Gastroesophageal sphincter (tissue), 3 donors: Measurements from ENCODE around the gene DDIT3.
A peak's percentile ranks its signal among the peaks of the same experiment; 100 is the strongest.

Source experiments
- CTCF ChIP-seq, 4 experiments: fragments of 200-600 bp in 2 of 4; fragments of 450-650 bp in 2 of 4; sonication (generic) in 1 of 4; IDR thresholded peaks; one replicate each; pipeline ENCODE4 v1.5.1; 2017 to 2019; ENCODE audit warnings: antibody characterized with exemption in 4 of 4, mild to moderate bottlenecking in 2 of 4, moderate library complexity in 2 of 4
- EP300 ChIP-seq: sonication (generic); formaldehyde crosslinking; IDR thresholded peaks from one replicate; pipeline ENCODE4 v1.6.1; 2017; ENCODE audit warnings: antibody characterized with exemption, mild to moderate bottlenecking
- POLR2A ChIP-seq, 2 donors: fragments of 450-650 bp; IDR thresholded peaks; one replicate each; pipeline ENCODE4 v1.6.1; 2017; ENCODE audit warnings: antibody characterized with exemption in 2 of 2, mild to moderate bottlenecking in 2 of 2, moderate library complexity in 1 of 2
- POLR2AphosphoS5 ChIP-seq: sonication (generic); formaldehyde crosslinking; IDR thresholded peaks from one replicate; pipeline ENCODE4 v1.6.1; 2017; ENCODE audit warnings: antibody characterized with exemption

GRCh38 chr12:57522887-57523705 lies 2.8 kb upstream of the DDIT3 start:
- TF ChIP-seq CTCF (IDR thresholded peaks at IDR 0.05), result peak in 1 of 4 experiments; percentile 7
- no peak for TF ChIP-seq POLR2AphosphoS5
- peak in 1 of 2 donors; percentile 49 for TF ChIP-seq POLR2A (IDR thresholded peaks at IDR 0.05)
- TF ChIP-seq EP300, result no peak
